ENCODE measurements around the gene NCAPD3. TPM values are rescaled to one million over a fixed set of nuclear protein-coding genes. Genes with fewer than 3 reads are reported as not detected.
"Not testable (repeated sequence)": the region's sequence is repeated elsewhere in the genome, so short reads cannot be mapped to it uniquely, and the experiment has no call there.

Gene NCAPD3
- total RNA-seq, 1 experiment from 2014 or later, result 78.2 TPM

GRCh38 chr11:134260983-134261382, 37.2 kb upstream of the NCAPD3 start:
- Mint-ChIP-seq H3K4me3 (ENCODE audit: low read depth, unreplicated experiment) (no peak overlapping the region), H3K27ac (ENCODE audit: unreplicated experiment) (no peak overlapping the region), H3K4me1 (ENCODE audit: low read depth, unreplicated experiment) (peaks cover under 1% of the 10 kb centered on the region), H3K9me3 (ENCODE audit: low read depth, unreplicated experiment) (no peaks in the 10 kb centered on the region), H3K27me3 (ENCODE audit: unreplicated experiment) (no peaks in the 10 kb centered on the region), H3K36me3 (ENCODE audit: insufficient read depth, unreplicated experiment) (no peaks in the 10 kb centered on the region)
- CTCF ChIA-PET, result no interaction called here
- TF ChIP-seq CTCF (IDR thresholded peaks at IDR 0.05; ENCODE audit: unreplicated experiment), result no peak
- intact Hi-C loops (cut with micrococcal nuclease; ENCODE audit: unreplicated experiment), result loop anchor here (10.0 kb wide), 1 partner anchor 314 kb away; no protein-coding TSS in a partner anchor
- BruUV-seq (replicated peaks), result no TSS peak
- no peak for DNase-seq

- H3K4me1 Mint-ChIP-seq (ENCODE audit: low read depth, unreplicated experiment), result no peaks in the 10 kb centered on the region
- H3K9me3 Mint-ChIP-seq (ENCODE audit: low read depth, unreplicated experiment), result no peaks in the 10 kb centered on the region
- no peaks in the 10 kb centered on the region for H3K27me3 Mint-ChIP-seq (ENCODE audit: unreplicated experiment)
- H3K4me3 Mint-ChIP-seq (ENCODE audit: low read depth, unreplicated experiment), result no peak overlapping the region
- DNase-seq, result no peak
- CTCF ChIA-PET, result no interaction called here
- no peaks in the 10 kb centered on the region for H3K36me3 Mint-ChIP-seq (ENCODE audit: insufficient read depth, unreplicated experiment)
- H3K27ac Mint-ChIP-seq (ENCODE audit: unreplicated experiment), result no peak overlapping the region
- TF ChIP-seq CTCF (IDR thresholded peaks at IDR 0.05; ENCODE audit: unreplicated experiment), result no peak
- BruUV-seq (replicated peaks), result no TSS peak
- intact Hi-C loops (cut with micrococcal nuclease; ENCODE audit: unreplicated experiment), result loop anchor here (10.0 kb wide), 1 partner anchor 314 kb away; no protein-coding TSS in a partner anchor
Observed at GRCh38 chr11:134260503-134260902, 36.7 kb upstream of the NCAPD3 start.

DNA sequence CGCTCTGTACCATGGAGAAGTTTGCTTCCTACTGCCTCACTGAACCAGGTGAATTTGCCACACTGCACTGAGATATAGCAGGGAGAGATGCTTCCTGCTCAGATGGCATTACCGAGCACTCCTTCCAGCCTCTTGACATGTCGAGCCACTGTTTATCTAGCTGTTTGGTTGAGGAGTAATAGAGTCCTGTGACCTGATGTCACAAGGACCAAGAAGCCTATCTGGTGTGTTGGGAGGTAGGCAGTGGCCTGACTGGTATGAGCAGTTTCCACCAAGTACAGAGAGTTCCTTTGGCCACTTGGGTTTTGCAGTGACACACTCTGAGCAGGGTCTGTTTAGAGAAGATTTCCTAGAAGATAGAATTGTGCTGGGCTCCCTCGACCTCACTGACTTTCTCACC, 34.8 kb upstream of the NCAPD3 start:
- DNase-seq, result no peak
- intact Hi-C loops (cut with micrococcal nuclease; ENCODE audit: unreplicated experiment), result no loop called here
- H3K9me3 Mint-ChIP-seq (ENCODE audit: low read depth, unreplicated experiment), result no peaks in the 10 kb centered on the region
- H3K4me3 Mint-ChIP-seq (ENCODE audit: low read depth, unreplicated experiment), result no peak overlapping the region
- no TSS peak for BruUV-seq (replicated peaks)
- CTCF ChIA-PET, result no interaction called here
- no peak for TF ChIP-seq CTCF (IDR thresholded peaks at IDR 0.05; ENCODE audit: unreplicated experiment)
- H3K36me3 Mint-ChIP-seq (ENCODE audit: insufficient read depth, unreplicated experiment), result peaks cover 9% of the 10 kb centered on the region
- no peaks in the 10 kb centered on the region for H3K4me1 Mint-ChIP-seq (ENCODE audit: low read depth, unreplicated experiment)
- H3K27me3 Mint-ChIP-seq (ENCODE audit: unreplicated experiment), result no peaks in the 10 kb centered on the region
- no peak overlapping the region for H3K27ac Mint-ChIP-seq (ENCODE audit: unreplicated experiment)

DNA sequence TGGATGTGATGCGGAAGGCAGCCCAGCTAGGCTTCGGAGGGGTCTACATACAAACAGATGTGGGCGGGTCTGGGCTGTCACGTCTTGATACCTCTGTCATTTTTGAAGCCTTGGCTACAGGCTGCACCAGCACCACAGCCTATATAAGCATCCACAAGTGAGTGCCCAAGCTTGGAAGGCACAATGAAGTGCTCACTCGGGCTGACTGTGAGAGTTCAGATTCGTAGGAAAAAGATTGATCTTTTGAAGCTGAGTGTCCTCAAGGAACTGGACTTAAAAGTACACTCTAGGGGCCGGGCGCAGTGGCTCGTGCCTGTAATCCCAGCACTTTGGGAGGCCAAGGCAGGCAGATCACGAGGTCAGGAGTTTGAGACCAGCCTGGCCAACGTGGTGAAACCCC, 33.3 kb upstream of the NCAPD3 start:
- no TSS peak for BruUV-seq (replicated peaks)
- DNase-seq, result no peak
- intact Hi-C loops (cut with micrococcal nuclease; ENCODE audit: unreplicated experiment), result no loop called here
- H3K4me3 Mint-ChIP-seq (ENCODE audit: low read depth, unreplicated experiment), result no peak overlapping the region
- no peaks in the 10 kb centered on the region for H3K9me3 Mint-ChIP-seq (ENCODE audit: low read depth, unreplicated experiment)
- no peak for TF ChIP-seq CTCF (IDR thresholded peaks at IDR 0.05; ENCODE audit: unreplicated experiment)
- no peaks in the 10 kb centered on the region for H3K27me3 Mint-ChIP-seq (ENCODE audit: unreplicated experiment)
- CTCF ChIA-PET, result no interaction called here
- H3K27ac Mint-ChIP-seq (ENCODE audit: unreplicated experiment), result no peak overlapping the region
- H3K36me3 Mint-ChIP-seq (ENCODE audit: insufficient read depth, unreplicated experiment), result peaks cover 23% of the 10 kb centered on the region
- H3K4me1 Mint-ChIP-seq (ENCODE audit: low read depth, unreplicated experiment), result peaks cover 12% of the 10 kb centered on the region

DNA sequence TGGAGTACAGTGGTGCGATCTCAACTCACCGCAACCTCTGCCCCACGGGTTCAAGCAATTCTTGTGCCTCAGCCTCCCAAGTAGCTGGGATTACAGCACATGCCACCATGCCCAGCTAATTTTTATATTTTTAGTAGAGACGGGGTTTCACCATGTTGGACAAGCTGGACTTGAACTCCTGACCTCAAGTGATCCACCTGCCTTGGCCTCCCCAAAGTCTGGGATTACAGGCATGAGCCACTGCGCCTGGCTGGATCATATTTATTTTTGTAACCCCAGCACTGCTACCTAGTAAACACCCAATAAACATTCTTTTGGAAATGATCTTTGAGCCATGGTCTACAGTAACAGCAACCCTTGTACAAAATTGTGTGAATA, 31.4 kb upstream of the NCAPD3 start:
- peaks cover 14% of the 10 kb centered on the region for H3K4me1 Mint-ChIP-seq (ENCODE audit: low read depth, unreplicated experiment)
- H3K27me3 Mint-ChIP-seq (ENCODE audit: unreplicated experiment); H3K4me3 Mint-ChIP-seq (ENCODE audit: low read depth, unreplicated experiment); intact Hi-C loops (cut with micrococcal nuclease; ENCODE audit: unreplicated experiment); H3K9me3 Mint-ChIP-seq (ENCODE audit: low read depth, unreplicated experiment); BruUV-seq (replicated peaks); DNase-seq; H3K27ac Mint-ChIP-seq (ENCODE audit: unreplicated experiment): not testable (repeated sequence)
- H3K36me3 Mint-ChIP-seq (ENCODE audit: insufficient read depth, unreplicated experiment), result peaks cover 23% of the 10 kb centered on the region
- CTCF ChIA-PET, result interaction anchor here (0.6 kb wide), 1 partner anchor 26 kb away, joined by 3 read pairs; no protein-coding TSS in a partner anchor

Measured in Calu3 (cell line).